Heart left ventricle (tissue), 13 donors: ENCODE measurements around the gene EHD2.

Source experiments
- CTCF ChIP-seq, 12 donors: fragments of 200-600 bp; sonication (generic) in 4 of 12; IDR thresholded peaks; one replicate each; pipeline versions ENCODE4 v1.5.0 to v1.8.0; 2018 to 2022; ENCODE audit warnings: antibody characterized with exemption in 12 of 12, mild to moderate bottlenecking in 5 of 12
- POLR2A ChIP-seq, 2 donors: fragments of 450-650 bp; IDR thresholded peaks; one replicate each; pipeline ENCODE4 v1.6.1; 2017; ENCODE audit warnings: antibody characterized with exemption in 2 of 2, mild to moderate bottlenecking in 2 of 2, moderate library complexity in 2 of 2
- donor health status: ischemic (EF 13 %, LVEDD 7.1; RV severe dilation, severe dysfunction).
- donor health status: DM: no; HTN: yes; CAD: no.
- donor health status: DM: no; HTN: no; CAD: no.
- donor health status: ischemic (EF 25% LVEDD 6.9; RV normal size, moderate dysfunction).
- donor health status: ischemic (EF 25% LVEDD 5.7; RV mildly dilated, moderate dysfunction).
- donor health status: ischemic (EF 35%, LVEDD 5.7; RV mildly dilated, moderate dysfunction).
- donor health status: nonischemic (EF 11% LVEDD 7.7; RV severe dilation, severe dysfunction).
- donor health status: DM: yes; HTN: yes; CAD: no.
- donor health status: PGD.
- donor health status: ischemic (EF 29% LVEDD 5.4; RV normal size, mild dysfunction).
- donor health status: nonischemic (EF 23%, LVEDD 6.1; RV moderate dilation, normal function).

- TF ChIP-seq CTCF (IDR thresholded peaks at IDR 0.05), result no peak
- no peak for TF ChIP-seq POLR2A (IDR thresholded peaks at IDR 0.05)
Measured at GRCh38 chr19:47702671-47703070, 10.6 kb upstream of the EHD2 start.
